Measurements from ENCODE around the gene LAMA2. TPM values are rescaled to one million over a fixed set of nuclear protein-coding genes. Genes with fewer than 3 reads are reported as not detected.

LAMA2 gene
- total and polyA plus RNA-seq, 2 donors (not counting 3 experiments of a cell fraction or from before 2014, with no cell fraction given): 0.51 to 0.75 TPM

GRCh38 chr6:129253727-129254126 lies 370.8 kb downstream of the LAMA2 start:
- Histone ChIP-seq H3K9ac (replicated peaks; ENCODE audit: extremely low read depth, insufficient read depth, low read length) (no peak overlapping the region), H3K27ac (ENCODE audit: insufficient read depth, low read depth, low read length) (no peak overlapping the region), H3K27me3 (ENCODE audit: control insufficient read depth in 2 of 2, insufficient read depth in 2 of 2, low read length in 2 of 2) (peaks cover 8 to 21% of the 10 kb centered on the region in 2 experiments), H3K79me2 (ENCODE audit: control insufficient read depth, insufficient read depth, low read length) (no peaks in the 10 kb centered on the region), H3K9me1 (replicated peaks; ENCODE audit: control insufficient read depth, extremely low read depth, insufficient read depth, low read length) (no peaks in the 10 kb centered on the region), H3K4me3 (replicated peaks in 1 of 3; ENCODE audit: insufficient read depth in 1 of 3, low read depth in 1 of 3, low read length in 3 of 3) (no peak overlapping the region), H3K9me3 (replicated peaks; ENCODE audit: control insufficient read depth, insufficient read depth, low read length) (no peaks in the 10 kb centered on the region), H3K4me2 (ENCODE audit: insufficient read depth, low read length) (no peak overlapping the region), H4K20me1 (replicated peaks; ENCODE audit: control insufficient read depth, extremely low read depth, insufficient read depth, low read length) (no peaks in the 10 kb centered on the region), H3K4me1 (ENCODE audit: control insufficient read depth, extremely low read depth, insufficient read depth, low read length) (no peaks in the 10 kb centered on the region), H3K36me3 (ENCODE audit: control insufficient read depth in 2 of 2, extremely low read depth in 1 of 2, insufficient read depth in 2 of 2, low read length in 2 of 2) (no peaks in the 10 kb centered on the region), H2AFZ (ENCODE audit: low read depth, low read length) (no peak overlapping the region)
- ChIA-PET CTCF (interaction anchor here (1.1 to 6.7 kb wide), 11 partner anchors 9 to 1517 kb away, joined by 4 to 89 read pairs (median 19); no protein-coding TSS in a partner anchor), POLR2A (no interaction called here)
- no peak for DNase-seq (ENCODE audit: low read depth, low spot score)
- no TSS peak for BruUV-seq (replicated peaks)
- no peak for FAIRE-seq
- dilution Hi-C loops (cut with MboI; ENCODE audit: extremely low pct_ligation_motif_present, low sequenced_read_pairs): no loop called here
- TF ChIP-seq JUN (IDR thresholded peaks at IDR 0.05; ENCODE audit: borderline replicate concordance, insufficient read depth, insufficient read length, low read depth) (no peak), MYC (IDR thresholded peaks at IDR 0.05; ENCODE audit: low read depth, low read length) (no peak), POLR2A (IDR thresholded peaks at IDR 0.05; ENCODE audit: low read depth, low read length) (no peak), MAX (IDR thresholded peaks at IDR 0.05; ENCODE audit: insufficient read depth, insufficient read length) (no peak), GATA2 (IDR thresholded peaks at IDR 0.05; ENCODE audit: insufficient read depth, insufficient read length, low read depth, low read length) (no peak)
- intact Hi-C loops (cut with micrococcal nuclease): loop anchor here (1.0 to 5.0 kb wide), 3 partner anchors 296 to 1516 kb away; no protein-coding TSS in a partner anchor

GRCh38 chr6:129257196-129257595 lies 374.3 kb downstream of the LAMA2 start:
- no peak for FAIRE-seq
- no peak for DNase-seq (ENCODE audit: low read depth, low spot score)
- Histone ChIP-seq H2AFZ (ENCODE audit: low read depth, low read length) (no peak overlapping the region), H3K36me3 (ENCODE audit: control insufficient read depth in 2 of 2, extremely low read depth in 1 of 2, insufficient read depth in 2 of 2, low read length in 2 of 2) (no peaks in the 10 kb centered on the region), H3K27me3 (ENCODE audit: control insufficient read depth in 2 of 2, insufficient read depth in 2 of 2, low read length in 2 of 2) (peaks cover 3 to 7% of the 10 kb centered on the region in 2 experiments), H3K4me3 (replicated peaks in 1 of 3; ENCODE audit: insufficient read depth in 1 of 3, low read depth in 1 of 3, low read length in 3 of 3) (no peak overlapping the region), H3K4me2 (ENCODE audit: insufficient read depth, low read length) (no peak overlapping the region), H3K9me1 (replicated peaks; ENCODE audit: control insufficient read depth, extremely low read depth, insufficient read depth, low read length) (no peaks in the 10 kb centered on the region), H3K9ac (replicated peaks; ENCODE audit: extremely low read depth, insufficient read depth, low read length) (no peak overlapping the region), H3K27ac (ENCODE audit: insufficient read depth, low read depth, low read length) (no peak overlapping the region), H3K4me1 (ENCODE audit: control insufficient read depth, extremely low read depth, insufficient read depth, low read length) (no peaks in the 10 kb centered on the region), H4K20me1 (replicated peaks; ENCODE audit: control insufficient read depth, extremely low read depth, insufficient read depth, low read length) (no peaks in the 10 kb centered on the region), H3K79me2 (ENCODE audit: control insufficient read depth, insufficient read depth, low read length) (no peaks in the 10 kb centered on the region), H3K9me3 (replicated peaks; ENCODE audit: control insufficient read depth, insufficient read depth, low read length) (no peaks in the 10 kb centered on the region)
- no TSS peak for BruUV-seq (replicated peaks)
- intact Hi-C loops (cut with micrococcal nuclease) (no loop called here), dilution Hi-C loops (cut with MboI; ENCODE audit: extremely low pct_ligation_motif_present, low sequenced_read_pairs) (no loop called here)
- ChIA-PET POLR2A (no interaction called here), CTCF (interaction anchor here (1.0 to 1.2 kb wide), 2 partner anchors 183 to 450 kb away, joined by 3 to 5 read pairs; no protein-coding TSS in a partner anchor)
- no peak for TF ChIP-seq MAX (IDR thresholded peaks at IDR 0.05; ENCODE audit: insufficient read depth, insufficient read length)
- no peak for TF ChIP-seq POLR2AphosphoS5 (IDR thresholded peaks at IDR 0.05; ENCODE audit: insufficient read depth, low read depth, low read length)
- no peak for TF ChIP-seq EZH2 (IDR thresholded peaks at IDR 0.05; ENCODE audit: borderline replicate concordance, low read depth, low read length, severe bottlenecking)
- no peak for TF ChIP-seq POLR2A (IDR thresholded peaks at IDR 0.05; ENCODE audit: low read depth, low read length)
- TF ChIP-seq FOS (IDR thresholded peaks at IDR 0.05; ENCODE audit: borderline replicate concordance, insufficient read depth, low read length): no peak
- no peak for TF ChIP-seq GATA2 (IDR thresholded peaks at IDR 0.05; ENCODE audit: insufficient read depth, insufficient read length, low read depth, low read length)
- no peak for TF ChIP-seq JUN (IDR thresholded peaks at IDR 0.05; ENCODE audit: borderline replicate concordance, insufficient read depth, insufficient read length, low read depth)
- no peak for TF ChIP-seq CTCF (IDR thresholded peaks at IDR 0.05; ENCODE audit: extremely low read depth in 1 of 2, insufficient read depth in 1 of 2, low read depth in 1 of 2, low read length in 2 of 2)
- no peak for TF ChIP-seq MYC (IDR thresholded peaks at IDR 0.05; ENCODE audit: low read depth, low read length)

Data from endothelial cell of umbilical vein (primary cell).